ENCODE data around the gene C4B. TPM values are rescaled to one million over a fixed set of nuclear protein-coding genes. Genes with fewer than 3 reads are reported as not detected.
"Not testable (repeated sequence)": the region's sequence is repeated elsewhere in the genome, so short reads cannot be mapped to it uniquely, and the experiment has no call there.

The C4B gene
- total RNA-seq, 1 donor from 2014 or later, result 3.2 TPM

DNA sequence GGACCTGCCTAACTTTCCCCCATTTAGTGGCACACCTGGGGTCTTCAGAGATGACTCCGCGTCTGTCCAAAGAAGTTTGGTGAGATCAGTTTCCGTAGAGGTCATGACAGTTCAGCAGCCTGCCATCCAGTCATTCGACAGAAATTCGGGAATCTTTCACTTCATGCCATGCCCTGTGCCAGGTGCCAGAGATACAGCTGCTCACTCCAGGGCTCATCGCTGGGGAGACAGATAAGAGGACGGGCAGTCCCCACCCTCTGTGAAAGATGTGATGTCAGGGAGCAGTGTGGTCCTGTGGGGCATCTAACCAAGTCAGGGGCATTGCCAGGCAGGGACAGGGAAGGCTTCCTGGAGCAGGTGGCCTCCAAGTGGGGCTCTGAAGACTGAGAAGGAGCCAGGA is 11.3 kb upstream of the C4B start:
- not testable (repeated sequence) for H3K27ac ChIP-seq (ENCODE audit: low read depth, low read length); H3K4me1 Mint-ChIP-seq (ENCODE audit: low read depth, unreplicated experiment); H2AFZ ChIP-seq (ENCODE audit: low read depth, low read length); H3K9ac ChIP-seq (ENCODE audit: low read length); H3K4me3 Mint-ChIP-seq (ENCODE audit: unreplicated experiment); FAIRE-seq; H3K79me2 ChIP-seq (ENCODE audit: insufficient read depth, low read length); H3K9me3 Mint-ChIP-seq (ENCODE audit: unreplicated experiment); DNase-seq (ENCODE audit: low read depth); H3K27me3 ChIP-seq (ENCODE audit: insufficient read depth, low read length); H3K27ac Mint-ChIP-seq (ENCODE audit: unreplicated experiment); H3K36me3 Mint-ChIP-seq (ENCODE audit: low read depth, unreplicated experiment); H3K4me2 ChIP-seq (ENCODE audit: low read length); H4K20me1 ChIP-seq (ENCODE audit: insufficient read depth, low read length); H3K4me3 ChIP-seq (ENCODE audit: insufficient read depth, low read depth, low read length); H3K9me3 ChIP-seq (ENCODE audit: insufficient read depth, low read depth, low read length); H3K4me1 ChIP-seq (ENCODE audit: insufficient read depth, low read length); H3K27me3 Mint-ChIP-seq (ENCODE audit: low read depth, unreplicated experiment); H3K36me3 ChIP-seq (ENCODE audit: insufficient read depth, low read length)

- not testable (repeated sequence) for H3K9me3 Mint-ChIP-seq (ENCODE audit: unreplicated experiment); H3K4me1 ChIP-seq (ENCODE audit: insufficient read depth, low read length); H3K9me3 ChIP-seq (ENCODE audit: insufficient read depth, low read depth, low read length); H3K36me3 ChIP-seq (ENCODE audit: insufficient read depth, low read length); H3K4me1 Mint-ChIP-seq (ENCODE audit: low read depth, unreplicated experiment); FAIRE-seq; H3K36me3 Mint-ChIP-seq (ENCODE audit: low read depth, unreplicated experiment); H3K27ac Mint-ChIP-seq (ENCODE audit: unreplicated experiment); H3K4me3 ChIP-seq (ENCODE audit: insufficient read depth, low read depth, low read length); H2AFZ ChIP-seq (ENCODE audit: low read depth, low read length); H3K9ac ChIP-seq (ENCODE audit: low read length); H3K4me3 Mint-ChIP-seq (ENCODE audit: unreplicated experiment); H3K4me2 ChIP-seq (ENCODE audit: low read length); H4K20me1 ChIP-seq (ENCODE audit: insufficient read depth, low read length); H3K27ac ChIP-seq (ENCODE audit: low read depth, low read length); DNase-seq (ENCODE audit: low read depth); H3K27me3 Mint-ChIP-seq (ENCODE audit: low read depth, unreplicated experiment); H3K79me2 ChIP-seq (ENCODE audit: insufficient read depth, low read length); H3K27me3 ChIP-seq (ENCODE audit: insufficient read depth, low read length)
These were observed 10.2 kb upstream of the C4B start for GRCh38 chr6:32004393-32004792.

DNA sequence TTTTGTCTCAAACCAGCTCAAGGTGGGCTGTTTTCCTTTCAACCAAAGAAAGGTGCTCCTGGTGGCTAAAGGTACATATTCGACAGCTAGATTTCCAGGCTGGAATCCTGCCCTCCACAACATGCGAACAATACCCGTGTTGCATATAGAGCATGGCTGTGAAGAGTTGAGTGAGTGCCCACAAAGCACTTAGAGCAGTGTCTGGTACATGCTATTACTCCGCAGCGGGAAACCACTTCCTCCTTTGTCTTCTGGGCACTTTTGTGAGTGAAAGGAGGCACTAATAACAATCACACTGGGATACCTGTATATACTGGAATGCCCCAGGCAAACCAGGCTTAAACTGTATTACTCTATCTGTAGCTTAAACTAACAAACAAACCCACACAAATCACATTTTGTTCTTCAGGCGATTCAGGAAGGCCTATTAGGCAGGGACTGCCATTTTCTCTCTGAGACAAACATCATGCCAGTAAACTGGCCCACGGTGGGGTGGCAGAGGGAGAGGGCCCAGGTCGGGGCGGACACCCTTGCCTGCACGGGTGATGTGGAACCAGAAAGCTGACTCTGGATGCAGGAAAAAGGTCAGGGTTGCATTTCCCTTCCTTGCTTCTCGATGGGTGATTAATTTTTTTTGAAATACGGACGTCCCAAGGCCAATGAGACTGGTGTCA is 9.6 kb upstream of the C4B start:
- DNase-seq (ENCODE audit: low read depth); H3K4me1 ChIP-seq (ENCODE audit: insufficient read depth, low read length); H3K36me3 ChIP-seq (ENCODE audit: insufficient read depth, low read length); H3K36me3 Mint-ChIP-seq (ENCODE audit: low read depth, unreplicated experiment); H3K79me2 ChIP-seq (ENCODE audit: insufficient read depth, low read length); H4K20me1 ChIP-seq (ENCODE audit: insufficient read depth, low read length); H3K4me3 Mint-ChIP-seq (ENCODE audit: unreplicated experiment); H3K27ac Mint-ChIP-seq (ENCODE audit: unreplicated experiment); H3K4me2 ChIP-seq (ENCODE audit: low read length); H3K9ac ChIP-seq (ENCODE audit: low read length); H3K27me3 Mint-ChIP-seq (ENCODE audit: low read depth, unreplicated experiment); H3K9me3 ChIP-seq (ENCODE audit: insufficient read depth, low read depth, low read length); H3K27ac ChIP-seq (ENCODE audit: low read depth, low read length); H3K27me3 ChIP-seq (ENCODE audit: insufficient read depth, low read length); H3K4me1 Mint-ChIP-seq (ENCODE audit: low read depth, unreplicated experiment); H3K4me3 ChIP-seq (ENCODE audit: insufficient read depth, low read depth, low read length); FAIRE-seq; H2AFZ ChIP-seq (ENCODE audit: low read depth, low read length); H3K9me3 Mint-ChIP-seq (ENCODE audit: unreplicated experiment): not testable (repeated sequence)

GRCh38 chr6:32005538-32005880 is 9.1 kb upstream of the C4B start:
- not testable (repeated sequence) for H3K9me3 ChIP-seq (ENCODE audit: insufficient read depth, low read depth, low read length); H3K4me3 ChIP-seq (ENCODE audit: insufficient read depth, low read depth, low read length); H3K79me2 ChIP-seq (ENCODE audit: insufficient read depth, low read length); H3K9ac ChIP-seq (ENCODE audit: low read length); H3K4me1 Mint-ChIP-seq (ENCODE audit: low read depth, unreplicated experiment); H3K36me3 ChIP-seq (ENCODE audit: insufficient read depth, low read length); H3K27ac Mint-ChIP-seq (ENCODE audit: unreplicated experiment); H3K4me1 ChIP-seq (ENCODE audit: insufficient read depth, low read length); FAIRE-seq; H3K36me3 Mint-ChIP-seq (ENCODE audit: low read depth, unreplicated experiment); H4K20me1 ChIP-seq (ENCODE audit: insufficient read depth, low read length); H3K4me3 Mint-ChIP-seq (ENCODE audit: unreplicated experiment); H3K27me3 ChIP-seq (ENCODE audit: insufficient read depth, low read length); H3K27me3 Mint-ChIP-seq (ENCODE audit: low read depth, unreplicated experiment); H3K4me2 ChIP-seq (ENCODE audit: low read length); H3K9me3 Mint-ChIP-seq (ENCODE audit: unreplicated experiment); H2AFZ ChIP-seq (ENCODE audit: low read depth, low read length); DNase-seq (ENCODE audit: low read depth); H3K27ac ChIP-seq (ENCODE audit: low read depth, low read length)

- H3K4me3 ChIP-seq (ENCODE audit: insufficient read depth, low read depth, low read length); H3K9me3 Mint-ChIP-seq (ENCODE audit: unreplicated experiment); DNase-seq (ENCODE audit: low read depth); H3K9ac ChIP-seq (ENCODE audit: low read length); H3K4me1 Mint-ChIP-seq (ENCODE audit: low read depth, unreplicated experiment); H3K4me2 ChIP-seq (ENCODE audit: low read length); H3K4me1 ChIP-seq (ENCODE audit: insufficient read depth, low read length); FAIRE-seq; H3K27me3 ChIP-seq (ENCODE audit: insufficient read depth, low read length); H3K27me3 Mint-ChIP-seq (ENCODE audit: low read depth, unreplicated experiment); H3K79me2 ChIP-seq (ENCODE audit: insufficient read depth, low read length); H3K36me3 Mint-ChIP-seq (ENCODE audit: low read depth, unreplicated experiment); H3K4me3 Mint-ChIP-seq (ENCODE audit: unreplicated experiment); H4K20me1 ChIP-seq (ENCODE audit: insufficient read depth, low read length); H3K27ac Mint-ChIP-seq (ENCODE audit: unreplicated experiment); H3K36me3 ChIP-seq (ENCODE audit: insufficient read depth, low read length); H3K27ac ChIP-seq (ENCODE audit: low read depth, low read length); H2AFZ ChIP-seq (ENCODE audit: low read depth, low read length); H3K9me3 ChIP-seq (ENCODE audit: insufficient read depth, low read depth, low read length): not testable (repeated sequence)
These were observed 8.5 kb upstream of the C4B start for GRCh38 chr6:32005991-32006529.

DNA sequence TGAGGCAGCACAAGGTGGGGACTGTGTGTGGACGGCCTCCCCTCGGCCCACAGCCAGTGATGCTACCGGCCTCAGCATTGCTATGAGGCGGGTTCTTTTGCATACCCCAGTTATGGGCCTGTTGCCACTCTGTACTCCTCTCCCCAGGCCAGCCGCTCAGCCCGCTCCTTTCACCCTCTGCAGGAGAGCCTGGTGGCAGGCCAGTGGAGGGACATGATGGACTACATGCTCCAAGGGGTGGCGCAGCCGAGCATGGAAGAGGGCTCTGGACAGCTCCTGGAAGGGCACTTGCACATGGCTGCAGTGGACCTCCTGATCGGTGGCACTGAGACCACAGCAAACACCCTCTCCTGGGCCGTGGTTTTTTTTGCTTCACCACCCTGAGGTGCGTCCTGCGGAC is 7.5 kb upstream of the C4B start:
- not testable (repeated sequence) for H3K36me3 ChIP-seq (ENCODE audit: insufficient read depth, low read length); H3K4me3 Mint-ChIP-seq (ENCODE audit: unreplicated experiment); DNase-seq (ENCODE audit: low read depth); H4K20me1 ChIP-seq (ENCODE audit: insufficient read depth, low read length); H3K9ac ChIP-seq (ENCODE audit: low read length); H3K36me3 Mint-ChIP-seq (ENCODE audit: low read depth, unreplicated experiment); H2AFZ ChIP-seq (ENCODE audit: low read depth, low read length); FAIRE-seq; H3K27ac ChIP-seq (ENCODE audit: low read depth, low read length); H3K27ac Mint-ChIP-seq (ENCODE audit: unreplicated experiment); H3K79me2 ChIP-seq (ENCODE audit: insufficient read depth, low read length); H3K27me3 ChIP-seq (ENCODE audit: insufficient read depth, low read length); H3K27me3 Mint-ChIP-seq (ENCODE audit: low read depth, unreplicated experiment); H3K4me3 ChIP-seq (ENCODE audit: insufficient read depth, low read depth, low read length); H3K4me2 ChIP-seq (ENCODE audit: low read length); H3K9me3 ChIP-seq (ENCODE audit: insufficient read depth, low read depth, low read length); H3K9me3 Mint-ChIP-seq (ENCODE audit: unreplicated experiment); H3K4me1 Mint-ChIP-seq (ENCODE audit: low read depth, unreplicated experiment); H3K4me1 ChIP-seq (ENCODE audit: insufficient read depth, low read length)

All from astrocyte (in vitro differentiated cells and primary cell).